ENCODE measurements around the gene KRTAP4-4.
"Not testable (repeated sequence)": the region's sequence is repeated elsewhere in the genome, so short reads cannot be mapped to it uniquely, and the experiment has no call there.

The KRTAP4-4 gene

GRCh38 chr17:41151525-41151924 is 9.0 kb downstream of the KRTAP4-4 start:
- TF ChIP-seq, protein P1, sequence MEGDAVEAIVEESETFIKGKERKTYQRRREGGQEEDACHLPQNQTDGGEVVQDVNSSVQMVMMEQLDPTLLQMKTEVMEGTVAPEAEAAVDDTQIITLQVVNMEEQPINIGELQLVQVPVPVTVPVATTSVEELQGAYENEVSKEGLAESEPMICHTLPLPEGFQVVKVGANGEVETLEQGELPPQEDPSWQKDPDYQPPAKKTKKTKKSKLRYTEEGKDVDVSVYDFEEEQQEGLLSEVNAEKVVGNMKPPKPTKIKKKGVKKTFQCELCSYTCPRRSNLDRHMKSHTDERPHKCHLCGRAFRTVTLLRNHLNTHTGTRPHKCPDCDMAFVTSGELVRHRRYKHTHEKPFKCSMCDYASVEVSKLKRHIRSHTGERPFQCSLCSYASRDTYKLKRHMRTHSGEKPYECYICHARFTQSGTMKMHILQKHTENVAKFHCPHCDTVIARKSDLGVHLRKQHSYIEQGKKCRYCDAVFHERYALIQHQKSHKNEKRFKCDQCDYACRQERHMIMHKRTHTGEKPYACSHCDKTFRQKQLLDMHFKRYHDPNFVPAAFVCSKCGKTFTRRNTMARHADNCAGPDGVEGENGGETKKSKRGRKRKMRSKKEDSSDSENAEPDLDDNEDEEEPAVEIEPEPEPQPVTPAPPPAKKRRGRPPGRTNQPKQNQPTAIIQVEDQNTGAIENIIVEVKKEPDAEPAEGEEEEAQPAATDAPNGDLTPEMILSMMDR (IDR thresholded peaks at IDR 0.05; ENCODE audit: low read depth, low read length): no peak
- no peak for TF ChIP-seq POLR2A (IDR thresholded peaks at IDR 0.05; ENCODE audit: extremely low read depth, insufficient read length)
- TF ChIP-seq, protein P2, sequence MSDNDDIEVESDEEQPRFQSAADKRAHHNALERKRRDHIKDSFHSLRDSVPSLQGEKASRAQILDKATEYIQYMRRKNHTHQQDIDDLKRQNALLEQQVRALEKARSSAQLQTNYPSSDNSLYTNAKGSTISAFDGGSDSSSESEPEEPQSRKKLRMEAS (IDR thresholded peaks at IDR 0.05; ENCODE audit: low read depth, low read length): no peak
- TF ChIP-seq MYC (IDR thresholded peaks at IDR 0.05; ENCODE audit: low read depth, low read length): no peak
- no peak overlapping the region for H3K4me3 ChIP-seq (ENCODE audit: low read depth, low read length)
- DNase-seq (ENCODE audit: low read depth): no peak

- no peak for DNase-seq (ENCODE audit: low read depth)
- TF ChIP-seq, protein P1 (IDR thresholded peaks at IDR 0.05; ENCODE audit: low read depth, low read length): no peak
- TF ChIP-seq POLR2A (IDR thresholded peaks at IDR 0.05; ENCODE audit: extremely low read depth, insufficient read length) (no peak), MYC (IDR thresholded peaks at IDR 0.05; ENCODE audit: low read depth, low read length) (no peak)
- TF ChIP-seq, protein P2 (IDR thresholded peaks at IDR 0.05; ENCODE audit: low read depth, low read length): no peak
- no peak overlapping the region for H3K4me3 ChIP-seq (ENCODE audit: low read depth, low read length)
Measured at GRCh38 chr17:41150026-41150425, 10.5 kb downstream of the KRTAP4-4 start.

DNA sequence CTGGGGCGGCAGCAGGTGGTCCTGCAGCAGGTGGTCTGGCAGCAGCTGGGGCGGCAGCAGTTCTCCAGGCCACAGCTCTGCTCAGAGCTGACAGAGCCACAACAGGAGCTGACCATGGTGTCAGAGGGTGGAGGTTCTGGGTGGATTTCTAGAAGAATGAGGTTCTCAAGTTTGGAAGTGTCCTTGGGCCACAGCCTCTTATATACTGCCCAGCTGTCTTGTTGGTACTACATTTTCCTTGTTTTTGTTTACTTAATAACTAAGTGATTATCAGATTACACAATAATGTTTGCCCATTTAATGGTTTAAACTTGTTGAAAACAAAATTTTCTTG is 10.9 kb downstream of the KRTAP4-4 start, which contains the start of gene KRTAP4-5:
Gene KRTAP4-5 (minus strand): TSS at position 174 of the 334 bp plus-strand sequence. CDS start 58 bp downstream, at position 116.
- TF ChIP-seq, protein P2 (IDR thresholded peaks at IDR 0.05; ENCODE audit: low read depth, low read length): no peak
- no peak for TF ChIP-seq MYC (IDR thresholded peaks at IDR 0.05; ENCODE audit: low read depth, low read length)
- no peak for TF ChIP-seq POLR2A (IDR thresholded peaks at IDR 0.05; ENCODE audit: extremely low read depth, insufficient read length)
- TF ChIP-seq, protein P1 (IDR thresholded peaks at IDR 0.05; ENCODE audit: low read depth, low read length): no peak
- no peak within 1 kb of the TSS for H3K4me3 ChIP-seq (ENCODE audit: low read depth, low read length)
- DNase-seq (ENCODE audit: low read depth): no peak

GRCh38 chr17:41148971-41149651 is 11.4 kb downstream of the KRTAP4-4 start:
- not testable (repeated sequence) for DNase-seq (ENCODE audit: low read depth); H3K4me3 ChIP-seq (ENCODE audit: low read depth, low read length)

DNA sequence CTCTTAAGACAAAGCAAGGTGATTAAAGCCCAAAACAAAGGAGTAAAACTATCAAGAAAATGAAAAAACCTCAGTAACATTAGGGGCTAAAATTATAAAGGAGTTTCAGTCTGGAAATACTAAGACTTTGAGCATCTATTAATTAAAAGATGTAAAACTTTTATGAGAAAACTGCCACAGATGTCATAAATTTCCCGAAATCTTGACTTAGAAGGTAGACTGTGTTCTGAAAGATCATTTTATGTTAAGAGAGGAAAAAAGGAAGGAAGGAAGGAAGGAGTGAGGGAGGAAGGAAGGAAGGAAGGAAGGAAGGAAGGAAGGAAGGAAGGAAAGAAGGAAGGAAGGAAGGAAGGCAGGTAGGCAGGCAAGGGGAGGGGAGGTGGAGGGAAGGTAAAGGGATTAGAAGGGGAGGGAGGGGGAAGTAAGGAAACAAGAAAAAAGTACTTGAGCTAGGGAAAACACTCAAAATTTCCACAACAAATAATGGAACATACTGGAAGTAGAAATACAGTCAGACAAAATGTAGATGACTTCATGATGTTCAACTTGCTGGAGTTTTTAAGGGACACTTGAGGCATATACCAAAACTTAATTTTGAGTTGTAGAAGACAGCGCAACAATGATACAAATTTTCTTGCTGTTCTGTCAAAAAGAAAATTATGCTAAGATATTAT is 12.9 kb downstream of the KRTAP4-4 start:
- DNase-seq (ENCODE audit: low read depth): no peak
- no peak overlapping the region for H3K4me3 ChIP-seq (ENCODE audit: low read depth, low read length)
- TF ChIP-seq MYC (IDR thresholded peaks at IDR 0.05; ENCODE audit: low read depth, low read length) (no peak), POLR2A (IDR thresholded peaks at IDR 0.05; ENCODE audit: extremely low read depth, insufficient read length) (no peak)
- TF ChIP-seq, protein P2 (IDR thresholded peaks at IDR 0.05; ENCODE audit: low read depth, low read length): no peak
- TF ChIP-seq, protein P1 (IDR thresholded peaks at IDR 0.05; ENCODE audit: low read depth, low read length): no peak

DNA sequence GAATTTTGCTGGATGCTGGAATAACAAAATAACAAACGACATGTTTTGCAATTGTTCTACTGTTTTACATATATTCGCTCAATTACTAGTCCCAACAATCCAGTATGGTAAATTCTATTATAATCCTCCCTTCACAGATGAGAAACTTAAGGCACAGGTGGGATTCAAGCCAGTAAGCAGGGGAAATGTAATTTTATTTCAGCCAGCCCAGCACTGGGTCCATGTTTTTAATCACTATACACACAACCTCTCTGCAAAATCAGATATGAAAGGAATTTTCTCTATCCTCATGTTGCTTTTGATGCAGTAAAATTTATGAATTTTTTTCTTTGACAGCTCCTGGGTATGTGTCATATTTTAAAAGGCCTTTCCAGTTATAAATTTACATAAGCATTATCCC is 15.3 kb downstream of the KRTAP4-4 start:
- DNase-seq (ENCODE audit: low read depth): no peak
- no peak overlapping the region for H3K4me3 ChIP-seq (ENCODE audit: low read depth, low read length)
- TF ChIP-seq MYC (IDR thresholded peaks at IDR 0.05; ENCODE audit: low read depth, low read length) (no peak), POLR2A (IDR thresholded peaks at IDR 0.05; ENCODE audit: extremely low read depth, insufficient read length) (no peak)
- TF ChIP-seq, protein P1 (IDR thresholded peaks at IDR 0.05; ENCODE audit: low read depth, low read length): no peak
- TF ChIP-seq, protein P2 (IDR thresholded peaks at IDR 0.05; ENCODE audit: low read depth, low read length): no peak
